GM13976 (cell line): ENCODE data around the gene ZNHIT6.

Experiments
- DNase-seq: peaks from one replicate; pipeline ENCODE4 v3.0.0; 2012; ENCODE audit warnings: low spot score
- in situ Hi-C: fragments of 300-500 bp; cut with MboI; formaldehyde crosslinking; loops from one replicate; pipeline ENCODE4 v1.12.0; 2022; ENCODE audit warnings: low sequenced_read_pairs, mixed read lengths, inconsistent platforms; ENCODE audit not compliant: unreplicated experiment
- TF ChIP-seq, protein P1 (sequence below): IDR thresholded peaks from 2 replicates; pipeline ENCODE4 v1.5.1; 2012; ENCODE audit warnings: borderline replicate concordance, mild to moderate bottlenecking; ENCODE audit not compliant: insufficient read depth; ENCODE audit errors: extremely low read depth, missing control alignments, control extremely low read depth

ZNHIT6 gene

DNA sequence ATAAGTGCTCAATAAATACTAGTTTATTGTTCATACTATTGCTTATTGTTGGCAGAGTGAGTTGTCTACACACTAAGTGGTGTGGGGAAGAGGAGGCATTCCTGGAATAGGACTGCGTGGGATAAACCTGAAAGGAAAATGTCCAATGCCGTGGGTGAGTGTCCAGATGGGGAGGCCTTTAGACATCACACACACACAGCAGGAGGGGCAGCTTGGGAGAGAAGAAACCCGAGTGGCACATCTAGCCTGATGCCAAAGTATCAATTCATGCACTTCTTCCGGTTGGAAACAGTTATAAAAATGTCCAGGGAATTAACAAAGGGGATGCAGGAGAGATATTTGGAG is 100.3 kb downstream of the ZNHIT6 start:
- in situ Hi-C loops: no loop called here
- TF ChIP-seq, protein P1, sequence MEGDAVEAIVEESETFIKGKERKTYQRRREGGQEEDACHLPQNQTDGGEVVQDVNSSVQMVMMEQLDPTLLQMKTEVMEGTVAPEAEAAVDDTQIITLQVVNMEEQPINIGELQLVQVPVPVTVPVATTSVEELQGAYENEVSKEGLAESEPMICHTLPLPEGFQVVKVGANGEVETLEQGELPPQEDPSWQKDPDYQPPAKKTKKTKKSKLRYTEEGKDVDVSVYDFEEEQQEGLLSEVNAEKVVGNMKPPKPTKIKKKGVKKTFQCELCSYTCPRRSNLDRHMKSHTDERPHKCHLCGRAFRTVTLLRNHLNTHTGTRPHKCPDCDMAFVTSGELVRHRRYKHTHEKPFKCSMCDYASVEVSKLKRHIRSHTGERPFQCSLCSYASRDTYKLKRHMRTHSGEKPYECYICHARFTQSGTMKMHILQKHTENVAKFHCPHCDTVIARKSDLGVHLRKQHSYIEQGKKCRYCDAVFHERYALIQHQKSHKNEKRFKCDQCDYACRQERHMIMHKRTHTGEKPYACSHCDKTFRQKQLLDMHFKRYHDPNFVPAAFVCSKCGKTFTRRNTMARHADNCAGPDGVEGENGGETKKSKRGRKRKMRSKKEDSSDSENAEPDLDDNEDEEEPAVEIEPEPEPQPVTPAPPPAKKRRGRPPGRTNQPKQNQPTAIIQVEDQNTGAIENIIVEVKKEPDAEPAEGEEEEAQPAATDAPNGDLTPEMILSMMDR: no peak
- no peak for DNase-seq

DNA sequence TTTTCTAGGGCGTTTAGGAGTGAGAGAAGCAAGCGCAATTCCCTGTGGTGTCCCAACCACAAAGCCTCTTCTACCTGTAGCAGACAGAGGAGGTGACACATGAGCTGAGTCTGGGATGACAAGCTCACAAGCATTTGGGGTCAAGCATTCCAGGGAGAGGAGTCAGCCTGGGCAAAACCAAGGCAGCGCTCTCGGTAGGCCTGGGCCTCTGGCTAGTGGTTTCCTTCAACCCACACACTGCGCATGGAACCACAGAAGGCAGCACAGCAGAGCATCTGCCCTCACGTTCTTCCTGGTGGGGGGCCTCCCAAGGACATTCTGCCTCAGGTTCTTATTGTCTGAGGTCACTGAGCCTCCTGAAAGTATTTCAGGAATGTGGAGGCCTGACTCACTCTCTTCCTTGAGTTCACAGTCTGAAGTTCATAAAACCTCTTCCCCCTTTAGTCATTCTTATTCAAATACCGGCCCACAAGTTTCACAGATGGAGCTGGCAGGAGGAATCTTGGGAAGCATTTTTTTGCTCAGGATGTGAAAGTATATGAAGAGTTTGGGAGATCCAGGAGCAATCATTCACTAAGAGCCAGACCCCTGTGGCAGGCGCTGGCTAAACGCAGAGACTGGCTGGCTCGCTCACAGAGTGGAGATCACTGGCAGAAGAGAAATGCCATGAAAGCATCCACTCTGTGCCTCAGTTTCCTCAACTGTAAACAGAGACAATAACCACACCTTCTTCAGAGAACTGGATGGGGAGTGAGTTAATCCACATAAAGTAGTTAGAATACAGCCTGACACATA is 100.9 kb downstream of the ZNHIT6 start:
- in situ Hi-C loops: no loop called here
- DNase-seq: no peak
- TF ChIP-seq, protein P1: no peak

DNA sequence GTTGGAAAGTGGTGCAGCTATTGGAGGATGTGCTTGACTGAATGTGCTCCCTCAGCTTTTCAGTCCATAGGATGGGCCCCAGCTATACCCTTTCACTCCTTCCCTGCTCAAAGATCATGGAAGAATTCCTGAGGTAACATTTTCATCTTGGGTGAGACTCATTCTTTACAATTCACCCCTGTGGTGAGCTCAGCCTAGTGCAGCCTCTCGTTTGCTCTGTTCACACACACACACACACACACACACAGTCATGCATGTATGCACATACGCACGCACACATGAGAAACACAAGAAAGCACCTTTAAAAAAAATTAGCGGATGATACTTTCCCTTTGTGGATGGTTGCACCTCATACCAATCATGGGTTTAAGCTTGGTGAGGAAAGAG is 101.8 kb downstream of the ZNHIT6 start:
- in situ Hi-C loops: no loop called here
- TF ChIP-seq, protein P1: no peak
- no peak for DNase-seq

DNA sequence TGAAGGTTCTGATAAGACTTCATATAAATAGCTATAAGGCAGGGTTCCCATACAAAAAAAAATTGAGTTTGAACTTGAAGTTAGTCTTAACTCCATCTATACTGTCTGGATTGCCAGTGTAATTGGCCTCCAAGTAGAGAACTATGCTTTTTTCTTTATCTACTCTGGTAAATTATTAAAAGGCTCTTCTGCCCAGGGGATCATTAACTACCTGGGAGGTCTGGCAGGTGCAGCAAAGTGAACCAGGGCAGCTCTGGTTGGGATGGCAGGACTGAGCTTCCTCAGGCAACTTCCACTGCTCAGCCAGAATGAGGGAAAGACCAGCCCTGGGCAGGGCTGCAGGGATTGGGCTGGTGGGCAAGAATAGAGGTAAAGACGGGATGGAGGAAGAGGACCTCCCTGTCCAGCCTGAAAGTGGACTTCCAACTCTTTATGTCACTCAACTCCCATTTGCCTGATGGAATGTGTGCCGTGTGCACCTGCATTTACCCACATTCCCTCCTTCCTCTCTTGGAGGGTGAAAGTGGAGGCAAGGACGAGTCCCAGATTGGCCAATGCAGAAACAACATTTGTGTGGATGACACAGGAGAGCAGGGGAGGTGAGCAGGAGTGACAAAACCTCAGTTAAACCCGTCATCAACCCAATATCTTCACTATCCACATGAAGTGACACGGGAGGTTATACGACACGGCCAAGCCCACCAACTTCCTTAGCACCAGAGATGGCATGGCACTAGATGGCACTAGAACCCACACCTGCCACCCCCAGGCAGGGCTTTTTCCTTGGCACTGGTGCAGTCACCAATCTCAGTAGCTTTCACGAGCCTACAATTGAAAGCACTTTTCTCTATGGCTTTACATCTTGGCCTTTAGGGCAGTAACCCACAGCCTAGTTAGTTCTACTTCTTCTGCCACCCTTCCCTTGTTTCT is 102.5 kb downstream of the ZNHIT6 start:
- in situ Hi-C loops: no loop called here
- TF ChIP-seq, protein P1: no peak
- no peak for DNase-seq

DNA sequence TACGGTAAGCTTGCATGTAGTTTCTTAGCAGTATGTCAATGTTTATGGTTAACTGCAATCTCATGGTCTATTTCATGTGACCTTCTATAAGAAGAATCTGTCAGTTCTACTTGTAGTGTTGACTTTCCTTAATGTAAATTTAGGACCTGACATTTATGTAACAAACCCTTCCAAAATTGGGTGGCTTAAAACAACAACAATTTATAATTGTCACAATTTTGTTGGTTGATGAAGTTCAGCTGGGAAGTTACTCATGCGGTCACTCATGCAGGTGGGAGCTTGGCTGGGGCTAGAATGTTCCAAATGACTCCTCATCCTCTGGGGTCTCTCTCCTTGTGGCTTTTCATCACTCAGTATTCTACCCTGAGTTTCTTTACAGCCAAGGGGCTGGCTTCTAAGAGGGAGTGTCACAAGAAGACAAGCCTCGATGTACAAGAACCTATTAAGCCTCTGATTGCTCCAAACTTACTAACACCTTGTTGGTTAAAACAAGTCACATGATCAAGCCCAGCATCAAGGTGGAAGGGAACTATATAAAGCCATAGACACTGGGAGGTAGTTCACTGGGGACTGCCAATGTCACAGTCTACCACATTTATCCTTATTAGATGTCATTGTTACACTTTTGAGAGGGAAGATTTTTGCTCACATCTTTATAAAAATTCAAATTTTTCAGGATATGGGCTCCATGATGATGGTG is 103.8 kb downstream of the ZNHIT6 start:
- in situ Hi-C loops: no loop called here
- TF ChIP-seq, protein P1: no peak
- no peak for DNase-seq
